ENCODE data around the gene HK2.
"Not testable (repeated sequence)": the region's sequence is repeated elsewhere in the genome, so short reads cannot be mapped to it uniquely, and the experiment has no call there.

HK2 gene

GRCh38 chr2:74816540-74817303 lies 17.2 kb upstream of the HK2 start:
- H3K9me3 ChIP-seq (ENCODE audit: control insufficient read depth, low read length): no peaks in the 10 kb centered on the region
- H3K27me3 ChIP-seq (replicated peaks; ENCODE audit: control insufficient read depth, insufficient read depth, low read length, poor library complexity, severe bottlenecking): no peaks in the 10 kb centered on the region
- no peak overlapping the region for H3K4me3 ChIP-seq (ENCODE audit: insufficient read depth, low read depth, low read length, poor library complexity, severe bottlenecking)
- DNase-seq: no peak
- H3K36me3 ChIP-seq (ENCODE audit: control insufficient read depth, insufficient read depth, low read length): no peaks in the 10 kb centered on the region
- H3K27ac ChIP-seq (ENCODE audit: insufficient read depth, low read length, poor library complexity, severe bottlenecking): no peak overlapping the region
- H3K4me1 ChIP-seq (ENCODE audit: control insufficient read depth, insufficient read depth, low read length, poor library complexity, severe bottlenecking): no peaks in the 10 kb centered on the region

GRCh38 chr2:74817304-74817675 lies 16.6 kb upstream of the HK2 start:
- H3K27ac ChIP-seq (ENCODE audit: insufficient read depth, low read length, poor library complexity, severe bottlenecking): no peak overlapping the region
- no peak for DNase-seq
- no peaks in the 10 kb centered on the region for H3K9me3 ChIP-seq (ENCODE audit: control insufficient read depth, low read length)
- no peak overlapping the region for H3K4me3 ChIP-seq (ENCODE audit: insufficient read depth, low read depth, low read length, poor library complexity, severe bottlenecking)
- no peaks in the 10 kb centered on the region for H3K36me3 ChIP-seq (ENCODE audit: control insufficient read depth, insufficient read depth, low read length)
- no peaks in the 10 kb centered on the region for H3K27me3 ChIP-seq (replicated peaks; ENCODE audit: control insufficient read depth, insufficient read depth, low read length, poor library complexity, severe bottlenecking)
- H3K4me1 ChIP-seq (ENCODE audit: control insufficient read depth, insufficient read depth, low read length, poor library complexity, severe bottlenecking): no peaks in the 10 kb centered on the region

GRCh38 chr2:74819702-74820101 lies 14.2 kb upstream of the HK2 start:
- no peaks in the 10 kb centered on the region for H3K36me3 ChIP-seq (ENCODE audit: control insufficient read depth, insufficient read depth, low read length)
- no peak overlapping the region for H3K4me3 ChIP-seq (ENCODE audit: insufficient read depth, low read depth, low read length, poor library complexity, severe bottlenecking)
- H3K27me3 ChIP-seq (replicated peaks; ENCODE audit: control insufficient read depth, insufficient read depth, low read length, poor library complexity, severe bottlenecking): no peaks in the 10 kb centered on the region
- DNase-seq: no peak
- H3K27ac ChIP-seq (ENCODE audit: insufficient read depth, low read length, poor library complexity, severe bottlenecking): no peak overlapping the region
- no peaks in the 10 kb centered on the region for H3K4me1 ChIP-seq (ENCODE audit: control insufficient read depth, insufficient read depth, low read length, poor library complexity, severe bottlenecking)
- H3K9me3 ChIP-seq (ENCODE audit: control insufficient read depth, low read length): no peaks in the 10 kb centered on the region

- DNase-seq: no peak
- no peaks in the 10 kb centered on the region for H3K4me1 ChIP-seq (ENCODE audit: control insufficient read depth, insufficient read depth, low read length, poor library complexity, severe bottlenecking)
- H3K36me3 ChIP-seq (ENCODE audit: control insufficient read depth, insufficient read depth, low read length): no peaks in the 10 kb centered on the region
- H3K27ac ChIP-seq (ENCODE audit: insufficient read depth, low read length, poor library complexity, severe bottlenecking): no peak overlapping the region
- no peak overlapping the region for H3K4me3 ChIP-seq (ENCODE audit: insufficient read depth, low read depth, low read length, poor library complexity, severe bottlenecking)
- no peaks in the 10 kb centered on the region for H3K27me3 ChIP-seq (replicated peaks; ENCODE audit: control insufficient read depth, insufficient read depth, low read length, poor library complexity, severe bottlenecking)
- no peaks in the 10 kb centered on the region for H3K9me3 ChIP-seq (ENCODE audit: control insufficient read depth, low read length)
Observed at GRCh38 chr2:74821177-74822126, 12.5 kb upstream of the HK2 start.

- H3K9me3 ChIP-seq (ENCODE audit: control insufficient read depth, low read length): no peaks in the 10 kb centered on the region
- no peaks in the 10 kb centered on the region for H3K4me1 ChIP-seq (ENCODE audit: control insufficient read depth, insufficient read depth, low read length, poor library complexity, severe bottlenecking)
- H3K36me3 ChIP-seq (ENCODE audit: control insufficient read depth, insufficient read depth, low read length): no peaks in the 10 kb centered on the region
- H3K27ac ChIP-seq (ENCODE audit: insufficient read depth, low read length, poor library complexity, severe bottlenecking): no peak overlapping the region
- DNase-seq: no peak
- H3K27me3 ChIP-seq (replicated peaks; ENCODE audit: control insufficient read depth, insufficient read depth, low read length, poor library complexity, severe bottlenecking): no peaks in the 10 kb centered on the region
- no peak overlapping the region for H3K4me3 ChIP-seq (ENCODE audit: insufficient read depth, low read depth, low read length, poor library complexity, severe bottlenecking)
Observed at GRCh38 chr2:74822771-74823566, 11.0 kb upstream of the HK2 start.

- H3K27me3 ChIP-seq (replicated peaks; ENCODE audit: control insufficient read depth, insufficient read depth, low read length, poor library complexity, severe bottlenecking): no peaks in the 10 kb centered on the region
- H3K36me3 ChIP-seq (ENCODE audit: control insufficient read depth, insufficient read depth, low read length): no peaks in the 10 kb centered on the region
- no peak overlapping the region for H3K27ac ChIP-seq (ENCODE audit: insufficient read depth, low read length, poor library complexity, severe bottlenecking)
- no peaks in the 10 kb centered on the region for H3K9me3 ChIP-seq (ENCODE audit: control insufficient read depth, low read length)
- no peak for DNase-seq
- no peak overlapping the region for H3K4me3 ChIP-seq (ENCODE audit: insufficient read depth, low read depth, low read length, poor library complexity, severe bottlenecking)
- no peaks in the 10 kb centered on the region for H3K4me1 ChIP-seq (ENCODE audit: control insufficient read depth, insufficient read depth, low read length, poor library complexity, severe bottlenecking)
Observed at GRCh38 chr2:74824679-74825078, 9.2 kb upstream of the HK2 start.

GRCh38 chr2:74828543-74828942 lies 5.4 kb upstream of the HK2 start:
- no peak overlapping the region for H3K4me3 ChIP-seq (ENCODE audit: insufficient read depth, low read depth, low read length, poor library complexity, severe bottlenecking)
- H3K4me1 ChIP-seq (ENCODE audit: control insufficient read depth, insufficient read depth, low read length, poor library complexity, severe bottlenecking): peaks cover 2% of the 10 kb centered on the region
- DNase-seq: no peak
- no peaks in the 10 kb centered on the region for H3K9me3 ChIP-seq (ENCODE audit: control insufficient read depth, low read length)
- H3K36me3 ChIP-seq (ENCODE audit: control insufficient read depth, insufficient read depth, low read length): no peaks in the 10 kb centered on the region
- no peaks in the 10 kb centered on the region for H3K27me3 ChIP-seq (replicated peaks; ENCODE audit: control insufficient read depth, insufficient read depth, low read length, poor library complexity, severe bottlenecking)
- H3K27ac ChIP-seq (ENCODE audit: insufficient read depth, low read length, poor library complexity, severe bottlenecking): no peak overlapping the region

GRCh38 chr2:74831693-74832530 lies 2.0 kb upstream of the HK2 start:
- Histone ChIP-seq H3K4me1 (ENCODE audit: control insufficient read depth, insufficient read depth, low read length, poor library complexity, severe bottlenecking) (peaks cover 18% of the 10 kb centered on the region), H3K27ac (ENCODE audit: insufficient read depth, low read length, poor library complexity, severe bottlenecking) (no peak overlapping the region), H3K9me3 (ENCODE audit: control insufficient read depth, low read length) (no peaks in the 10 kb centered on the region), H3K4me3 (ENCODE audit: insufficient read depth, low read depth, low read length, poor library complexity, severe bottlenecking) (no peak overlapping the region), H3K36me3 (ENCODE audit: control insufficient read depth, insufficient read depth, low read length) (no peaks in the 10 kb centered on the region), H3K27me3 (replicated peaks; ENCODE audit: control insufficient read depth, insufficient read depth, low read length, poor library complexity, severe bottlenecking) (no peaks in the 10 kb centered on the region)
- no peak for DNase-seq

GRCh38 chr2:74834234-74834791 lies 386 bp downstream of the HK2 start:
- H3K9me3 ChIP-seq (ENCODE audit: control insufficient read depth, low read length); H3K36me3 ChIP-seq (ENCODE audit: control insufficient read depth, insufficient read depth, low read length); H3K27me3 ChIP-seq (replicated peaks; ENCODE audit: control insufficient read depth, insufficient read depth, low read length, poor library complexity, severe bottlenecking); DNase-seq: not testable (repeated sequence)
- Histone ChIP-seq H3K4me1 (ENCODE audit: control insufficient read depth, insufficient read depth, low read length, poor library complexity, severe bottlenecking) (peaks cover 20% of the 10 kb centered on the region), H3K27ac (ENCODE audit: insufficient read depth, low read length, poor library complexity, severe bottlenecking) (peak overlapping the region; percentile 19), H3K4me3 (ENCODE audit: insufficient read depth, low read depth, low read length, poor library complexity, severe bottlenecking) (peak overlapping the region; percentile 75)

All from effector memory CD4-positive, alpha-beta T cell (primary cell).